ENCODE results near the gene DLX5.

DNA sequence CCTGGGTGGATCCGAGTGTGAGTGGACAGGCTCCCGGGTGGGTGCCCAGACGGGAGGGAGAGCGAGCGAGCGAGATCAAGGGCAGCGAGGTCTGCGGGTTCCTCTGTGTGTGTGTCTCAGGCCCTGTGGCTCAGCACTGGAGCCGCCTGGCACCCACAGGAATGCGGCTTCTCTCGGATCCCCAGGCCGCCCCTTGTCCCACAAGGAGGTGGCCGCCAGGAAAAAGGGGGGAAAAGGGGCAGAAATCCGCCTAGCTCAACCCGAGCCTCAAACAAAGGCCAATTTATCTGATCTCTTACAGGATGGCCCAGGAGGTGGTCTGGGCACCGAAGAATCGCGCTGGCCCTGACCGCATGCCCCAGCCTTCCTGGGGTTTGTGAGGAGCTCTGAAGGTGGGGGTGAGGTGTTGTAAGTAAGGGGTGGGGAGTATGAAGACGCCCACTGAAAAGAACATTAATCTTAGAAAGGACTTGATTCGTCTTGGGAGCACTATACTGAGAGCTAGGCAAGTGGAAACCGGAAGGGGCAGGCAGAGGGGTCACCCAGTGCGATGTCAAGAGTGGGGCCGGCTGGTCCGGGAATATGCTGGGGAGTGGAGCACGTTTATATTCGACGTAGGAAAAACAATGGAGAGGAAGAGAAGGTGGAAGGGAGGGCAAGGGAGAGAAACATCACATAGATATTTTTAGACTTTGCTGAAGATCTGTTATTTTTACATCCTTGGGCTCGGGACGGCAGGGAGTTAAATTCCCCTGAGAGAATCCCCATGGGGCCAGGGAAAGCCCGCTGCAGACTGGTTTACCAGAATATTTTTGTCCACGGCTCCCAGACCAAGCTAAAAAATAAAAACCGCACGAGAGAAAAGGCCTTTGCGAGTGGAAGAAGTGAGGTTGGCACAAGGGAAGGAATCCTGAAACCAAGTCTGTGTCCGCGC lies 7.2 kb downstream of the DLX5 start:
- TF ChIP-seq, protein P1, sequence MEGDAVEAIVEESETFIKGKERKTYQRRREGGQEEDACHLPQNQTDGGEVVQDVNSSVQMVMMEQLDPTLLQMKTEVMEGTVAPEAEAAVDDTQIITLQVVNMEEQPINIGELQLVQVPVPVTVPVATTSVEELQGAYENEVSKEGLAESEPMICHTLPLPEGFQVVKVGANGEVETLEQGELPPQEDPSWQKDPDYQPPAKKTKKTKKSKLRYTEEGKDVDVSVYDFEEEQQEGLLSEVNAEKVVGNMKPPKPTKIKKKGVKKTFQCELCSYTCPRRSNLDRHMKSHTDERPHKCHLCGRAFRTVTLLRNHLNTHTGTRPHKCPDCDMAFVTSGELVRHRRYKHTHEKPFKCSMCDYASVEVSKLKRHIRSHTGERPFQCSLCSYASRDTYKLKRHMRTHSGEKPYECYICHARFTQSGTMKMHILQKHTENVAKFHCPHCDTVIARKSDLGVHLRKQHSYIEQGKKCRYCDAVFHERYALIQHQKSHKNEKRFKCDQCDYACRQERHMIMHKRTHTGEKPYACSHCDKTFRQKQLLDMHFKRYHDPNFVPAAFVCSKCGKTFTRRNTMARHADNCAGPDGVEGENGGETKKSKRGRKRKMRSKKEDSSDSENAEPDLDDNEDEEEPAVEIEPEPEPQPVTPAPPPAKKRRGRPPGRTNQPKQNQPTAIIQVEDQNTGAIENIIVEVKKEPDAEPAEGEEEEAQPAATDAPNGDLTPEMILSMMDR (IDR thresholded peaks at IDR 0.05) = no peak
- TF ChIP-seq POLR2A (IDR thresholded peaks at IDR 0.05) (no peak), POLR2AphosphoS5 (IDR thresholded peaks at IDR 0.05) (no peak)
